DMS79 treated with DMSO at 0.1 percent for 48 hours (cell line): Measurements from ENCODE around the gene INAVA.

Experiments
- DNase-seq: peaks from one replicate; lab custom pipeline; 2025; lab: John Stamatoyannopoulos, UW

INAVA gene

GRCh38 chr1:200875416-200875815, 19.3 kb upstream of the INAVA start:
- no peak for DNase-seq

DNA sequence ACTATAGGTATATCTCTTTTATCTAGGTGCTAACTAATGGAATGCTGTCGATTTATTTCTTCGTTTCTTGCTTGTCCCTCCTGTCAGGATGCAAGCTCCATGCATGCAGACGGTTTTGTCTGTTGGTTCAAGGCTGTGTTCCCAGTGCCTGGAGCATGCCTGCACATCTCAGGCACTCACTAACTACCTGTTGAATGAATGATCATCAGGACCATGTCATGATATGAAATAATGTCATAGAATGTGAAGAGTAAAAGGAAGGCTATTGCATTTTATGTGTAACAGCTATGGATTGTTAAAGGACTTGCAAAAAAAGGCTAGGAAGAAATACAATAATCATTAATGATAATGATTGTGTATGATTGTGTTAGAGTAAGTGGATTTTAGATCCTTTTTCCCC, 17.7 kb upstream of the INAVA start:
- DNase-seq, result no peak

DNA sequence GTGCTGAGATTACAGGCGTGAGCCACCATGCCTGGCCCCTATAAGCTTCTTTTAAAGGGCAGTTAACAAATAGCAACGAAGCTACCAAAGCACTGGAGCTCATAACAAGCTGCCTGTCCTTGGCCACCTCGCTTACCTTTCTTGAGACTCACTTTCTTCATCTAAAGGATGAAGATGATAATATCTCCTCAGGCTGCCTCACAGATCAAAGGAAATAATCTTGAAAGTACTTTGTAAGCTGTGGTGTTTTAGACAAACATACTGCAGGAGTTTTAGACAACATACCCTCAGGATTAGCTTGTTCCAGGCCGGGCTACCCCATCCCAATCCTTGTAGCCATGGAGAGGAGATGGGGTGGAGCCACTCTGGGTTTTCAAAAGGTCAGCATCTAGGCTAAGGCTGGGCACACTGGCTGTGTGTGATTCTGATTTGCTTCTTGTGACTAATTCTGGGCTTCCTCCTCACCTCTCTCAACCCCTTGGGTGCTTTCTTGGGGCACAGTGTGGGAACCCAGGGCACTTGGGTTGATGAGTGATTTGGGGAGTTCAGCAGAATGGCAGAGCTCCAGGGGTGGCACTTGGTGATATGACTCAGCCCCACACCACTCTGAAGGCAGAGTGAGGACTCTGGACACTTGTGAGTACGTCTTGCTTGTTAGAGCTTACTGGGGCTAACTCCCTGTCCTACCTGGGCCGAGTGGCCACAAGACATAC, 16.7 kb upstream of the INAVA start:
- no peak for DNase-seq

DNA sequence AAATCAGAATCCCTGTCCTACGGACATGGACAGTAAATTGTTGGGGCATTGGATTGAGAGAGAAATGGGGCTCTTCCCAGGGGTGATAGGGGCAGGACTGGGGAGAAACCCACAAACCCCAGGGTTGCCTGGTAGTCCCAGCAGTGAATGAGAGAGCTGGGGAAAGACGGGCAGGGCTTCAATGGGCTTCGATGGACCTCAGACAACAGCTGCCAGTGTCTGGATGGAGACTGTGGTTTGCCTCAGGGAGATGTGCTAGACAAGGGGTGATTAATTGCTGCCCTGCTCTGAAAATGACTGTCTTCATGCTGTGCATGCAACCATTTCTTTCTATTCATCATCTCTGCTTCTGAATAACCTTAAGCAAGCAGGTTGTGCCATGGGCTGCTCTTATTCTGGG, 14.5 kb upstream of the INAVA start:
- no peak for DNase-seq

DNA sequence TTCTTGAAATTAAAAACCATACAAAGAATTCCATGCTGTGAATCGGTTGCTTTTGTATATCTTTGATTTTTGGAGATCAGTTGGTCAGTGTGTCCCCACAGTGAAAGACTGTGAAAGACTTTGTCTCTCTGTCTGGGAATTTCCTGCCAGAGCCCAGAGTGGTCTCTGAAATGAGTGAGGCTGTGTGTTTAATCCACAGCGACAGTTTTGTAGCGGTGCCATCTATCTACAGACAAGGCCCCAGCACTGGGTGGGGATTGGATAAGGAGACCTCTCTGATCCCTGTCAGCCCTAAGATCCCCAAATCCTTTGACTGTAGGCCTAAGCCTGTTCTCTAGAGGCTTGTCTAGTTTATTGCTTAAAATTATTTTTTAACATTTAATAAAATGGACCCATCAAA, 11.6 kb upstream of the INAVA start:
- no peak for DNase-seq

GRCh38 chr1:200885623-200886402, 8.9 kb upstream of the INAVA start:
- no peak for DNase-seq

- DNase-seq, result no peak
Observed at GRCh38 chr1:200886594-200886993, 8.1 kb upstream of the INAVA start.

GRCh38 chr1:200887036-200887435, 7.7 kb upstream of the INAVA start:
- DNase-seq, result no peak

DNA sequence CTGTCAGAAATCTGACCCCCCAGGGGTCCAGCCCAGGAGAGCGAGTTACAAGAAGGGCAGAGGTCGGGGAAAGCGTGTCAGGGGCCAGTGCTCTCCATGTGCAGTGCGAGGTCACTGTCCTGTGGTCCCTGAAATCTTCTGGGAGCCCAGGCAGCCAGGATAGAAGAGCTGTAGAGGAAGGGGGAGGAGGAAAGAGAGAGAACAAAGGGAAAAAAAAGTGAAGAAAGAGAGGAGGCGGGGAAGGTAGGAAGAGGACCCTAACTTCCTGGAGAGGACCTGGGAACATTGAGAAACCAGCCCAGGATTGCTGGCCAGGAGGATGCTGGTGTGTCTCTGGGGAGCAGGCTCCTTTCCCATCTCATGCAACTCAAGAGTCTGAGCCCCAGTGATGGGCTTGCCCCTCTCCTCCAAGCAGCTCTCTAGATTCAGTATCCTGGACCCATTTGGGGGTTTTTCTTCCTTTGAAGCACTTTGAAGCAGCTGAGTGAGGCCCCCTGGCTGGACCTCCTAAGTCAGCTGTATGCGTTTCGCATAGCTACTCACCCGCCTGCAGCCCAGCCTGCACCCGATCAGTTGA, 6.8 kb upstream of the INAVA start:
- DNase-seq, result no peak

GRCh38 chr1:200888349-200888838, 6.3 kb upstream of the INAVA start:
- DNase-seq, result no peak

DNA sequence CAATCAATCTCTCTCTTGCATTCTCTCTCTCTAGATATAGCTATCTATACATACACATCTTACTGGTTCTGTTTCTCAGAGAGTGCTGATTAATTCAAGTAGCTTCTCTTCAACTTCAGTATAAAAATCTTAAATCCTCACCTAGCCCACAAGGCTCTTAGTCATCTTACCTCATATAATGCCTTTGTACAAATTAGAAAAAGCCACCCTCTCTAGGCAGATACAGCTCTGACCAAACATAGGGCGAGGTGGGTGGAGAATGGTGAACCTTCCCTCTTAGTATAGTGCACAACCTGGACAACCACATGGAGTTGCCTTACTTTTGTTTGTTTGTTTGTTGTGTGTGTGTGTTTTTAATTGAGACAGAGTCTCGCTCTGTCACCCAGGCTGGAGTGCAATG, 5.1 kb upstream of the INAVA start:
- DNase-seq, result no peak

DNA sequence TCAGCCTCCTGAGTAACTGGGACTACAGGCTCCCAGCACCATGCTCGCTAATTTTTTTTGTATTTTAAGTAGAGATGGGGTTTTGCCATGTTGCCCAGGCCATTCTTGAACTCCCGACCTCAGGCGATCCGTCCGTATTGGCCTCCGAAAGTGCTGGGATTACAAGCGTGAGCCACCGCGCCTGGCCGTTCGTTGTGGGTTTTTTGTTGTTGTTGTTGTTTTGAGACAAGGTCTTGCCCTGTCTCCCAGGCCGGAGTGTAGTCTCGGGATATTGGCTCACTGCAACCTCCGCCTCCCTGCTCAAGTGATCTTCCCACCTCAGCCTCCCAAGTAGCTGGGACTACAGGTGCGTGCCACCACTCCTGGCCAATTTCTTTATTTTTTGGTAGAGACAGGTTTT, 4.7 kb upstream of the INAVA start:
- DNase-seq, result no peak

- DNase-seq, result peak; percentile 72
Observed at GRCh38 chr1:200890818-200891773, 3.6 kb upstream of the INAVA start.

- peak; percentile 25 for DNase-seq
Observed at GRCh38 chr1:200891774-200892157, 2.9 kb upstream of the INAVA start.

DNA sequence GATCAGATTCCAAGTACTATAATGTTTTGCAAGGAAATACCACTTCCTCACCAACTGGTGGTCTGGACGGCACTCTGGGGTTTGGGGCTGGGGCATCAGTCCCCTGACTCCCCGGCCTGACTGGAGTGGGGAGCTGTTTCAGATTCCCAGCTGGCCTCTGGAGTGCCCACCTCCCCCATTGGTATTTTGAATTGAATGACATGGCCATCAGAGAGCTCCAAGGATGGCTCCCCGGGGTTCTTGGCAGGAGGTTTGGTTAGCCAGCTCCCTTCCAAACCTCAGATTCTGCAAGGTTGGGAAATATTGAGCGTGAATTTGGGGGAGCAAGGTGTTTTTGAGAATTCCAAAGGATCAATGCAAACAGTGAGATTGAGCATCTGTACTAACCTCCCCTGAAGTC, 2.2 kb upstream of the INAVA start:
- DNase-seq, result no peak

DNA sequence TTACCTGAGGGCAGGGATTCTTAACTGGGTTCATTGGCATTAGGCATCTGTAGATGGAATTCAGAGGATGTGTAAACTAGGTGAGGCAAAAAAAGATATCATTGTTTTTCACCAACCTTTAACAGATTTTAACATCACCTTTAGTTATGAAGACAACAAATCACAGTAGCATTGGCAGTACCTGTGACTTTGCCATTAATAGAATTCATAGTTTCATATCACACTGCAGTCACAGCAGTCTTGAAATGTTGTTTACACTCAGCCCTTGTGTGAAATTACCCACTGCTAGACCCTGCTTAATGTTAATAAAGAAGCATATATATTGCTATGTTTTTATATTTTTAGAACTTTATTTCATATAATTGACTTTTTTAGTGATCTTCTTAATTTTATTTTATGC, 1.7 kb upstream of the INAVA start:
- DNase-seq, result no peak

DNA sequence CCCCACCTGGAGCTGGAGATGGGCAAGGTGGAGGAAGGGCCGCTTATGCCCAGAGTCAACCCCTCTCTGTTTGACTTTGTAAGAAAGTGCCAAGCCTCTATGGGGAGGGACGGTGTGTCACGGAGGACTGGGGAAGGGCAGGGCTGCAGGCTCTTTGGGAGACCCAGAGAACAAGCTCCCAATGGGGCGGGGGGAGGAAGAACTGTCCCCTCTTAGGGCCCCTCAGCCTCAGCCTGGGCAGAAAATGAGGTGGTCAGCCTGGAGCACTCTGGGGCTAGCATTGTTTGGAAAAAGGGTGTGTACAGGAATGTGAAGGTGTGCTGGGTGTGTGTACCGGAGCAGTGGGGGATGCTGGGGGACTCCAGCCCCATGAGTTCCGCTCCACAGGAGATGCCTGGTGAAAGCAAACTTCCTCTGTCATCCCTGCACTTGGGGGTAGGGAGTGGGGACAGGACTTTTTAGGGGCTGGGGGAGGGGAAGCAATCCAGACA, 1.2 kb upstream of the INAVA start:
- no peak for DNase-seq

- DNase-seq, result no peak
Observed at GRCh38 chr1:200895443-200895789, 716 bp downstream of the INAVA start.

DNA sequence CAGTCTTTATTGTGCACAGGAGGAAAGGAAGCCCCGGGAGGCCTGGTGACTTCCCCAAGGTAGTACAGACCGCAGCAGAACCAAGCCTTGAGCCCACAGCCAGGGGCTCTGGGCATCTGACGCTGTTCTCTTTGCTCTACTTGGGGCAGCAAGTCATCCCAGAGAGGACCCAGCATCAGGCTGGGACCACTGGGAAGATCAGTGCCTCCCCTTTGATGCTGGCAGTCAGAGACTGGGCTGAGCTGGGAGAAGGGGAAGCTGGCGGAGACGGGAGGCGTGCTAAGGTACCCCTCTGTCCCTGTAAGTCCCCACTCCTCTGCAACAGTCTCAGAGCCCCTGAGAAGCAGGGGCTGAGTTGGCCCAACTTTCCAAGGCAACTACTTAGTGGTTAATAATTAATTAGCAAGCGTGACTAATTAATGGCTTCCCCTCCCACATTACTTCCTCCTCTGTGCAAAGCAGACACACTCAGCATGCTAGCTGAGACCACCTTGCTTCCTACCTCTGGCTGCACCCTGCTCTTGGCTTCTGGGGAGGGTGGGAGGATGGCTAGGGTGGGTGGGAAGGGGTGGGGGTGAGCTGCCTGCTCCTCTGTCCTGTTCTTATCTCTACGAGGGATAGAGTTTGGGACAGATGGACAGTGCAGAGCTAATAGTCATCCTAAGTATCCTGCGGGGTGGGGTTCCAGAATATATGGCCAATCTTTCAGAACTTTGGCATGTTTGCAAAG, 1.3 kb downstream of the INAVA start:
- no peak for DNase-seq

- DNase-seq, result no peak
Observed at GRCh38 chr1:200896531-200897196, 2.0 kb downstream of the INAVA start.

GRCh38 chr1:200897259-200897658, 2.6 kb downstream of the INAVA start:
- no peak for DNase-seq
